Pancreas (tissue), 10 donors: ENCODE data around the gene NCDN. TPM values are rescaled to one million over a fixed set of nuclear protein-coding genes. Genes with fewer than 3 reads are reported as not detected.

Source experiments
- ATAC-seq, 4 donors: fragments of 200-7000 bp; cut with Tn5 transposase; one replicate each; pipeline versions ENCODE4 v1.8.0 to v1.9.1; 2020; ENCODE audit warnings: mild to moderate bottlenecking in 4 of 4, moderate library complexity in 4 of 4
- DNase-seq, 6 donors: peaks; one replicate each; pipeline ENCODE4 v3.0.0-alpha.2; 2020
- FAIRE-seq: peaks from 2 replicates; lab custom pipeline; 2012; peaks lifted over from hg19 to GRCh38; lab: Jason Lieb, UNC
- H3K27ac ChIP-seq, 4 donors: fragments of 200-600 bp; sonication (generic); 1 replicate in 3 of 4; 2 replicates in 1 of 4; pipeline versions ENCODE4 v1.5.0 to v1.8.0; 2020
- H3K27me3 ChIP-seq, 4 donors: fragments of 200-600 bp; one replicate each; pipeline ENCODE4 v1.8.0; 2021
- H3K36me3 ChIP-seq, 3 donors: fragments of 200-600 bp; sonication (generic) in 1 of 3; one replicate each; pipeline versions ENCODE4 v1.5.0 to v1.8.0; 2020 to 2021
- H3K4me1 ChIP-seq, 3 donors: fragments of 200-600 bp; one replicate each; pipeline ENCODE4 v1.8.0; 2021
- H3K4me3 ChIP-seq, 4 donors: fragments of 200-600 bp; sonication (generic) in 2 of 4; one replicate each; pipeline versions ENCODE4 v1.5.0 to v1.8.0; 2020 to 2021
- H3K9me3 ChIP-seq, 4 donors: fragments of 200-600 bp; one replicate each; pipeline ENCODE4 v1.8.0; 2021
- CTCF ChIP-seq, 4 donors: fragments of 200-600 bp; sonication (generic) in 3 of 4; IDR thresholded peaks; one replicate each; pipeline versions ENCODE4 v1.5.0 to v1.8.0; 2021; ENCODE audit warnings: antibody characterized with exemption in 4 of 4
- WGBS, 2 donors: extraction: QIAGEN DNeasy Blood & Tissue Kit; methylation state at CpG; one replicate each; pipeline ENCODE4 v1.1.7; 2013; 5-methylcytosine and 5-hydroxymethylcytosine counted together
- intact Hi-C, 3 donors: fragments of 100-400 bp; cut with DNase I; formaldehyde crosslinking; loops; one replicate each; pipeline versions ENCODE4 v1.11.1 to v1.14.2; 2022
- polyA plus RNA-seq, 2 donors: library from polyadenylated mRNA; stranded (reverse); fragments of 200-250 nt; gene quantifications; one replicate each; pipeline ENCODE4 v1.2.3, GENCODE V29; 2013
- total RNA-seq, 6 donors: library from RNA; stranded (reverse); fragmentation: NEBNext Ultra II Directional in 4 of 6; extraction: Animal tissue kit (Norgen Biotek cat#: 25700) in 4 of 6; gene quantifications; one replicate each; pipeline versions ENCODE4 v1.2.1 to v1.2.4, GENCODE V29; 2021 to 2023
- donor health status: healthy with polysubstance abuse.
- donor health status: DM: no; HTN: no; CAD: no; lungs with moderate emphysema.
- donor health status: DM: no; HTN: no; CAD: no.
- donor health status: control.
- donor health status: control.
- donor health status: Bipolar disorder and iron deficiency.
- donor health status: DM: yes; HTN: yes; CAD: no.
- donor health status: DM: no; HTN: no; CAD: no.
- donor health status: DM: no; HTN: no; CAD: no.
- donor health status: DM: yes; HTN: yes; CAD: no.

Gene NCDN
- total and polyA plus RNA-seq, 8 donors: 4.4 to 12.8 (median 7.2) TPM

- no peak overlapping the region for H3K27ac ChIP-seq
- no peak for ATAC-seq
- intact Hi-C loops: no loop called here
- H3K27me3 ChIP-seq: no peaks in the 10 kb centered on the region
- 91 to 93% methylated on average over 4 of the region's 4 CpGs for WGBS, 2 donors
- no peak for TF ChIP-seq CTCF (IDR thresholded peaks at IDR 0.05)
- H3K4me1 ChIP-seq: no peaks in the 10 kb centered on the region
- H3K36me3 ChIP-seq: peaks cover 4 to 55% (median 28%) of the 10 kb centered on the region in 3 donors
- FAIRE-seq: no peak
- no peak overlapping the region for H3K4me3 ChIP-seq
- no peak for DNase-seq
- H3K9me3 ChIP-seq: no peaks in the 10 kb centered on the region
Observed at GRCh38 chr1:35605867-35606182, 48.2 kb downstream of the NCDN start.

- Histone ChIP-seq H3K4me1 (no peaks in the 10 kb centered on the region), H3K36me3 (peaks cover 4 to 25% (median 12%) of the 10 kb centered on the region in 3 donors), H3K27ac (no peak overlapping the region), H3K9me3 (no peaks in the 10 kb centered on the region), H3K27me3 (no peaks in the 10 kb centered on the region), H3K4me3 (no peak overlapping the region)
- ATAC-seq (no peak), FAIRE-seq (no peak), DNase-seq (no peak)
- no peak for TF ChIP-seq CTCF (IDR thresholded peaks at IDR 0.05)
- intact Hi-C loops: no loop called here
- 98% methylated on average over 7 of the region's 7 CpGs for WGBS, 2 donors
Observed at GRCh38 chr1:35611655-35612054, 54.1 kb downstream of the NCDN start.

GRCh38 chr1:35615440-35615839 is 57.8 kb downstream of the NCDN start:
- Histone ChIP-seq H3K27ac (no peak overlapping the region), H3K9me3 (no peaks in the 10 kb centered on the region), H3K27me3 (no peaks in the 10 kb centered on the region), H3K4me1 (no peaks in the 10 kb centered on the region), H3K36me3 (peaks cover 0 to 2% (median 0%) of the 10 kb centered on the region in 3 donors), H3K4me3 (no peak overlapping the region)
- FAIRE-seq: no peak
- ATAC-seq: no peak
- intact Hi-C loops: no loop called here
- DNase-seq: no peak
- TF ChIP-seq CTCF (IDR thresholded peaks at IDR 0.05): no peak
- WGBS, 2 donors: 89% methylated on average over 8 of the region's 8 CpGs

Other genes with a start within 250 kb of the NCDN start
- gene KIAA0319L, start 396 bp upstream of the NCDN start, total RNA-seq: 10 to 100 TPM; 41.7 to 50.8 (median 45.7) TPM
- 10 to 100 TPM; 22.9 to 37.4 TPM for gene KIAA0319L, start 396 bp upstream of the NCDN start, polyA plus RNA-seq
- gene TFAP2E, start 15.5 kb downstream of the NCDN start, total RNA-seq: under 1 TPM; 0.08 to 0.87 (median 0.21) TPM
- gene TFAP2E, start 15.5 kb downstream of the NCDN start, polyA plus RNA-seq: 1 to 10 TPM; 1.1 to 2.0 TPM
- 10 to 100 TPM; 13.2 to 24.2 (median 21.0) TPM for gene PSMB2, start 83.7 kb downstream of the NCDN start, total RNA-seq
- gene PSMB2, start 83.7 kb downstream of the NCDN start, polyA plus RNA-seq: 10 to 100 TPM; 13.7 to 23.8 TPM
- gene C1orf216, start 161.1 kb downstream of the NCDN start, total RNA-seq: 1 to 10 TPM; 1.5 to 5.2 (median 2.5) TPM
- gene C1orf216, start 161.1 kb downstream of the NCDN start, polyA plus RNA-seq: 1 to 10 TPM; 3.3 to 3.7 TPM
- under 1 TPM in 5 of 6 donors, not detected in 1; 0.12 to 1.00 (median 0.49) TPM for gene CLSPN, start 212.2 kb downstream of the NCDN start, total RNA-seq
- under 1 TPM in 1 of 2 donors, not detected in 1; 0.23 TPM for gene CLSPN, start 212.2 kb downstream of the NCDN start, polyA plus RNA-seq